Measurements from ENCODE around the gene SLC7A1. TPM values are rescaled to one million over a fixed set of nuclear protein-coding genes. Genes with fewer than 3 reads are reported as not detected.

SLC7A1 gene
- total RNA-seq, 2 experiments from 2014 or later = 11.3 to 12.3 TPM

GRCh38 chr13:29504691-29505090 is 90.8 kb downstream of the SLC7A1 start:
- H3K27me3 Mint-ChIP-seq = peaks cover 28% of the 10 kb centered on the region
- H3K4me3 Mint-ChIP-seq = no peak overlapping the region
- POLR2A ChIA-PET = no interaction called here
- no peak overlapping the region for H3K27ac Mint-ChIP-seq
- H3K36me3 ChIP-seq (ENCODE audit: insufficient read depth, low read length) = no peaks in the 10 kb centered on the region
- H3K36me3 Mint-ChIP-seq (ENCODE audit: low read depth) = no peaks in the 10 kb centered on the region
- H3K4me1 ChIP-seq (ENCODE audit: insufficient read depth, low read length) = peaks cover 4% of the 10 kb centered on the region
- CTCF ChIA-PET = no interaction called here
- ATAC-seq (ENCODE audit: poor library complexity) (no peak), DNase-seq (no peak)
- H3K27me3 ChIP-seq (ENCODE audit: control insufficient read depth in 1 of 2, insufficient read depth in 2 of 2, low read length in 2 of 2) = peaks cover 0 to 6% of the 10 kb centered on the region in 2 experiments
- intact Hi-C loops (cut with DNase I, micrococcal nuclease) = loop anchor here in 1 of 2 experiments (10.0 kb wide), 1 partner anchor 1070 kb away; no protein-coding TSS in a partner anchor
- H3K9me3 Mint-ChIP-seq = no peaks in the 10 kb centered on the region
- no peak for TF ChIP-seq CTCF (IDR thresholded peaks at IDR 0.05)
- no peaks in the 10 kb centered on the region for H3K4me1 Mint-ChIP-seq (ENCODE audit: low read depth)
- H3K9me3 ChIP-seq (ENCODE audit: control insufficient read depth in 1 of 2, insufficient read depth in 1 of 2, low read length in 2 of 2) = no peaks in the 10 kb centered on the region
- H3K4me3 ChIP-seq (ENCODE audit: low read length) = no peak overlapping the region
- no peak overlapping the region for H3K27ac ChIP-seq (ENCODE audit: low read depth in 1 of 2, low read length in 2 of 2)

- H3K4me3 Mint-ChIP-seq = no peak overlapping the region
- ChIA-PET CTCF (no interaction called here), POLR2A (interaction anchor here (1.0 kb wide), 1 partner anchor 31 kb away, joined by 3 read pairs; no protein-coding TSS in a partner anchor)
- DNase-seq (peak in 2 of 14 experiments; percentile 11 to 19), ATAC-seq (ENCODE audit: poor library complexity) (no peak)
- H3K27ac ChIP-seq (ENCODE audit: low read depth in 1 of 2, low read length in 2 of 2) = no peak overlapping the region
- intact Hi-C loops (cut with DNase I, micrococcal nuclease) = loop anchor here in 1 of 2 experiments (10.0 kb wide), 1 partner anchor 1072 kb away; no protein-coding TSS in a partner anchor
- H3K27me3 Mint-ChIP-seq = peaks cover 36% of the 10 kb centered on the region
- H3K27me3 ChIP-seq (ENCODE audit: control insufficient read depth in 1 of 2, insufficient read depth in 2 of 2, low read length in 2 of 2) = peaks cover 0 to 6% of the 10 kb centered on the region in 2 experiments
- H3K4me1 Mint-ChIP-seq (ENCODE audit: low read depth) = no peaks in the 10 kb centered on the region
- H3K27ac Mint-ChIP-seq = no peak overlapping the region
- TF ChIP-seq CTCF (IDR thresholded peaks at IDR 0.05) = no peak
- no peak overlapping the region for H3K4me3 ChIP-seq (ENCODE audit: low read length)
- no peaks in the 10 kb centered on the region for H3K9me3 ChIP-seq (ENCODE audit: control insufficient read depth in 1 of 2, insufficient read depth in 1 of 2, low read length in 2 of 2)
- peaks cover 4% of the 10 kb centered on the region for H3K4me1 ChIP-seq (ENCODE audit: insufficient read depth, low read length)
- H3K36me3 Mint-ChIP-seq (ENCODE audit: low read depth) = no peaks in the 10 kb centered on the region
- no peaks in the 10 kb centered on the region for H3K9me3 Mint-ChIP-seq
- no peaks in the 10 kb centered on the region for H3K36me3 ChIP-seq (ENCODE audit: insufficient read depth, low read length)
Measured at GRCh38 chr13:29503041-29503837, 92.2 kb downstream of the SLC7A1 start.

- Histone ChIP-seq H3K36me3 (ENCODE audit: insufficient read depth, low read length) (no peaks in the 10 kb centered on the region), H3K27me3 (ENCODE audit: control insufficient read depth in 1 of 2, insufficient read depth in 2 of 2, low read length in 2 of 2) (peaks cover 0 to 6% of the 10 kb centered on the region in 2 experiments), H3K9me3 (ENCODE audit: control insufficient read depth in 1 of 2, insufficient read depth in 1 of 2, low read length in 2 of 2) (no peaks in the 10 kb centered on the region), H3K4me1 (ENCODE audit: insufficient read depth, low read length) (peaks cover 4% of the 10 kb centered on the region), H3K27ac (ENCODE audit: low read depth in 1 of 2, low read length in 2 of 2) (no peak overlapping the region), H3K4me3 (ENCODE audit: low read length) (no peak overlapping the region)
- DNase-seq (no peak), ATAC-seq (ENCODE audit: poor library complexity) (no peak)
- no peak for TF ChIP-seq CTCF (IDR thresholded peaks at IDR 0.05)
- H3K27ac Mint-ChIP-seq = no peak overlapping the region
- POLR2A ChIA-PET = interaction anchor here (1.0 kb wide), 1 partner anchor 30 kb away, joined by 3 read pairs; no protein-coding TSS in a partner anchor
- H3K9me3 Mint-ChIP-seq = no peaks in the 10 kb centered on the region
- no peaks in the 10 kb centered on the region for H3K36me3 Mint-ChIP-seq (ENCODE audit: low read depth)
- intact Hi-C loops (cut with DNase I, micrococcal nuclease) = loop anchor here in 1 of 2 experiments (10.0 kb wide), 1 partner anchor 1072 kb away; no protein-coding TSS in a partner anchor
- no peaks in the 10 kb centered on the region for H3K4me1 Mint-ChIP-seq (ENCODE audit: low read depth)
- peaks cover 40% of the 10 kb centered on the region for H3K27me3 Mint-ChIP-seq
- CTCF ChIA-PET = no interaction called here
- no peak overlapping the region for H3K4me3 Mint-ChIP-seq
Measured at GRCh38 chr13:29502391-29503008, 93.0 kb downstream of the SLC7A1 start.

Data from CD4-positive, alpha-beta T cell (primary cell).